Calu3 (cell line): ENCODE data around the gene BRPF3. TPM values are rescaled to one million over a fixed set of nuclear protein-coding genes. Genes with fewer than 3 reads are reported as not detected.

ENCODE experiments used
- BruUV-seq: library from RNA; stranded (reverse); fragments of 400-500 nt; replicated peaks from 2 replicates; lab custom pipeline; 2021; lab: Mats Ljungman, UMichigan
- CTCF ChIA-PET: fragments of 300-600 bp; sonication (Branson Sonifier 250); formaldehyde crosslinking; loops from one replicate; lab custom pipeline; 2022; ENCODE audit warnings: antibody characterized with exemption; lab: Charles Lee
- DNase-seq: peaks from one replicate; pipeline ENCODE4 v3.0.0; 2022
- H3K27ac Mint-ChIP-seq: one replicate; pipeline ENCODE4 v1.8.0; 2022; ENCODE audit warnings: mixed read lengths; ENCODE audit not compliant: unreplicated experiment
- H3K27me3 Mint-ChIP-seq: one replicate; pipeline ENCODE4 v1.8.0; 2022; ENCODE audit warnings: mixed read lengths; ENCODE audit not compliant: unreplicated experiment
- H3K36me3 Mint-ChIP-seq: one replicate; pipeline ENCODE4 v1.8.0; 2022; ENCODE audit warnings: mild to moderate bottlenecking, moderate library complexity, mixed read lengths; ENCODE audit not compliant: insufficient read depth, unreplicated experiment
- H3K4me1 Mint-ChIP-seq: one replicate; pipeline ENCODE4 v1.8.0; 2022; ENCODE audit warnings: mild to moderate bottlenecking, low read depth, mixed read lengths; ENCODE audit not compliant: unreplicated experiment
- H3K4me3 Mint-ChIP-seq: one replicate; pipeline ENCODE4 v1.8.0; 2022; ENCODE audit warnings: mild to moderate bottlenecking, low read depth, moderate library complexity, mixed read lengths; ENCODE audit not compliant: unreplicated experiment
- H3K9me3 Mint-ChIP-seq: one replicate; pipeline ENCODE4 v1.8.0; 2022; ENCODE audit warnings: low read depth, mixed read lengths; ENCODE audit not compliant: unreplicated experiment
- CTCF ChIP-seq: fragments of 200-600 bp; IDR thresholded peaks from one replicate; pipeline ENCODE4 v1.8.0; 2022; ENCODE audit warnings: antibody characterized with exemption; ENCODE audit not compliant: unreplicated experiment
- intact Hi-C: fragments of 100-400 bp; cut with micrococcal nuclease; formaldehyde crosslinking; loops from one replicate; pipeline ENCODE4 v1.10.0; 2022; ENCODE audit not compliant: unreplicated experiment
- total RNA-seq: library from RNA; stranded (reverse); gene quantifications from 2 replicates; pipeline ENCODE4 v1.2.3, GENCODE V29; 2022

The BRPF3 gene
- total RNA-seq, 1 experiment from 2014 or later = 49.1 TPM

GRCh38 chr6:36245572-36246061, 49.1 kb downstream of the BRPF3 start:
- CTCF ChIA-PET = no interaction called here
- H3K4me1 Mint-ChIP-seq = peaks cover 8% of the 10 kb centered on the region
- H3K27me3 Mint-ChIP-seq = peaks cover 23% of the 10 kb centered on the region
- no peak for DNase-seq
- H3K27ac Mint-ChIP-seq = no peak overlapping the region
- H3K36me3 Mint-ChIP-seq = peaks cover 4% of the 10 kb centered on the region
- no peak overlapping the region for H3K4me3 Mint-ChIP-seq
- no peaks in the 10 kb centered on the region for H3K9me3 Mint-ChIP-seq
- TF ChIP-seq CTCF = no peak
- no TSS peak for BruUV-seq
- intact Hi-C loops = no loop called here

GRCh38 chr6:36246506-36247268, 50.1 kb downstream of the BRPF3 start:
- Mint-ChIP-seq H3K4me3 (no peak overlapping the region), H3K9me3 (no peaks in the 10 kb centered on the region), H3K27me3 (peaks cover 23% of the 10 kb centered on the region), H3K36me3 (peaks cover 4% of the 10 kb centered on the region), H3K27ac (no peak overlapping the region), H3K4me1 (peaks cover 8% of the 10 kb centered on the region)
- TF ChIP-seq CTCF = no peak
- intact Hi-C loops = no loop called here
- no peak for DNase-seq
- CTCF ChIA-PET = interaction anchor here (1.4 kb wide), 1 partner anchor 8 kb away, joined by 3 read pairs; no protein-coding TSS in a partner anchor
- BruUV-seq = no TSS peak

- no peak overlapping the region for H3K27ac Mint-ChIP-seq
- intact Hi-C loops = no loop called here
- H3K36me3 Mint-ChIP-seq = peaks cover 4% of the 10 kb centered on the region
- no TSS peak for BruUV-seq
- H3K27me3 Mint-ChIP-seq = peaks cover 23% of the 10 kb centered on the region
- DNase-seq = no peak
- H3K4me1 Mint-ChIP-seq = peaks cover 8% of the 10 kb centered on the region
- CTCF ChIA-PET = interaction anchor here (1.4 kb wide), 1 partner anchor 9 kb away, joined by 3 read pairs; no protein-coding TSS in a partner anchor
- TF ChIP-seq CTCF = no peak
- H3K9me3 Mint-ChIP-seq = no peaks in the 10 kb centered on the region
- H3K4me3 Mint-ChIP-seq = no peak overlapping the region
Measured at GRCh38 chr6:36247693-36248092, 51.1 kb downstream of the BRPF3 start.

GRCh38 chr6:36248980-36249379, 52.4 kb downstream of the BRPF3 start:
- CTCF ChIA-PET = interaction anchor here (0.7 kb wide), 1 partner anchor 53 kb away, joined by 4 read pairs; no protein-coding TSS in a partner anchor
- peaks cover 8% of the 10 kb centered on the region for H3K4me1 Mint-ChIP-seq
- intact Hi-C loops = no loop called here

More at GRCh38 chr6:36248980-36249379, 52.4 kb downstream of the BRPF3 start:
- H3K4me3 Mint-ChIP-seq = no peak overlapping the region
- H3K27ac Mint-ChIP-seq = no peak overlapping the region
- DNase-seq = no peak
- H3K27me3 Mint-ChIP-seq = peaks cover 13% of the 10 kb centered on the region
- no peaks in the 10 kb centered on the region for H3K9me3 Mint-ChIP-seq
- H3K36me3 Mint-ChIP-seq = peaks cover 4% of the 10 kb centered on the region
- no peak for TF ChIP-seq CTCF
- no TSS peak for BruUV-seq
